Ovary (tissue), 9 donors: ENCODE data around the gene TENT4B. TPM values are rescaled to one million over a fixed set of nuclear protein-coding genes. Genes with fewer than 3 reads are reported as not detected.

Experiments
- DNase-seq, 5 donors: peaks; one replicate each; pipeline ENCODE4 v3.0.0-alpha.2; 2019 to 2020
- H3K27ac ChIP-seq, 2 donors: fragments of 200-600 bp; one replicate each; pipeline versions ENCODE4 v1.5.1 to v1.8.0; 2019 to 2022
- H3K27me3 ChIP-seq: fragments of 200-600 bp; one replicate; pipeline ENCODE4 v1.8.0; 2022
- H3K36me3 ChIP-seq: fragments of 200-600 bp; sonication (generic); one replicate; pipeline ENCODE4 v1.5.1; 2019
- H3K4me1 ChIP-seq: one replicate; pipeline ENCODE4 v1.8.1; 2013; ENCODE audit warnings: mild to moderate bottlenecking, moderate library complexity; ENCODE audit not compliant: insufficient read depth
- H3K4me3 ChIP-seq: fragments of 200-600 bp; sonication (generic); one replicate; pipeline ENCODE4 v1.5.1; 2017
- H3K9me3 ChIP-seq, 2 donors: fragments of 200-600 bp in 1 of 2; sonication (generic) in 1 of 2; one replicate each; pipeline versions ENCODE4 v1.5.1 to v1.8.1; 2013 to 2019; ENCODE audit warnings: mild to moderate bottlenecking in 1 of 2, moderate library complexity in 1 of 2
- EP300 ChIP-seq: sonication (generic); formaldehyde crosslinking; IDR thresholded peaks from one replicate; pipeline ENCODE4 v1.6.1; 2017; ENCODE audit warnings: antibody characterized with exemption
- POLR2A ChIP-seq: fragments of 450-650 bp; IDR thresholded peaks from one replicate; pipeline ENCODE4 v1.6.1; 2017; ENCODE audit warnings: antibody characterized with exemption, mild to moderate bottlenecking, moderate library complexity
- WGBS, 3 donors: extraction: QIAGEN DNeasy Blood & Tissue Kit in 1 of 3; methylation state at CpG; one replicate each; pipeline versions ENCODE4 v1.1.5 to v1.1.7; 2013 to 2017; 5-methylcytosine and 5-hydroxymethylcytosine counted together
- intact Hi-C, 4 donors: fragments of 100-400 bp; cut with DNase I; formaldehyde crosslinking; loops; one replicate each; pipeline versions ENCODE4 v1.11.0 to v1.15.1; 2022 to 2023
- polyA plus RNA-seq, 2 donors: library from polyadenylated mRNA; stranded (reverse); fragments of 200-250 nt in 1 of 2; fragments of 350-450 nt in 1 of 2; fragmentation: Illumina TruSeq in 1 of 2; extraction: RNeasy Lipid Tissue Mini Kit (QIAGEN cat#74804) in 1 of 2; gene quantifications; one replicate each; pipeline ENCODE4 v1.2.3, GENCODE V29; 2013 to 2014
- small RNA-seq: library from RNA; depleted of rRNA; stranded (forward); fragments of <200 nt; gene quantifications from one replicate; pipeline ENCODE3, GENCODE V24; 2016
- total RNA-seq, 7 donors: library from RNA; depleted of rRNA in 2 of 7; stranded (reverse); fragments of >200 nt in 2 of 7; fragmentation: NEBNext Ultra II Directional in 3 of 7; extraction: Animal tissue kit (Norgen Biotek cat#: 25700) in 3 of 7; gene quantifications; one replicate each; pipeline versions ENCODE4 v1.1.0 to v1.2.4, GENCODE V29; 2016 to 2023
- TF ChIP-seq, protein P1 (sequence below), 3 donors: fragments of 450-650 bp in 2 of 3; fragments of 200-600 bp in 1 of 3; IDR thresholded peaks; one replicate each; pipeline versions ENCODE4 v1.5.1 to v1.8.0; 2016 to 2022; ENCODE audit warnings: antibody characterized with exemption in 3 of 3, mild to moderate bottlenecking in 1 of 3
- donor health status: DM: no; HTN: no; CAD: no; lungs with moderate emphysema.
- donor health status: DM: no; HTN: no; CAD: no.
- donor health status: Bipolar disorder and iron deficiency.
- donor health status: DM: yes; HTN: yes; CAD: no.
- donor health status: DM: no; HTN: no; CAD: no.
- donor health status: DM: yes; HTN: yes; CAD: no.

Gene TENT4B
- total and polyA plus RNA-seq, 9 donors = 5.3 to 17.7 (median 12.3) TPM

DNA sequence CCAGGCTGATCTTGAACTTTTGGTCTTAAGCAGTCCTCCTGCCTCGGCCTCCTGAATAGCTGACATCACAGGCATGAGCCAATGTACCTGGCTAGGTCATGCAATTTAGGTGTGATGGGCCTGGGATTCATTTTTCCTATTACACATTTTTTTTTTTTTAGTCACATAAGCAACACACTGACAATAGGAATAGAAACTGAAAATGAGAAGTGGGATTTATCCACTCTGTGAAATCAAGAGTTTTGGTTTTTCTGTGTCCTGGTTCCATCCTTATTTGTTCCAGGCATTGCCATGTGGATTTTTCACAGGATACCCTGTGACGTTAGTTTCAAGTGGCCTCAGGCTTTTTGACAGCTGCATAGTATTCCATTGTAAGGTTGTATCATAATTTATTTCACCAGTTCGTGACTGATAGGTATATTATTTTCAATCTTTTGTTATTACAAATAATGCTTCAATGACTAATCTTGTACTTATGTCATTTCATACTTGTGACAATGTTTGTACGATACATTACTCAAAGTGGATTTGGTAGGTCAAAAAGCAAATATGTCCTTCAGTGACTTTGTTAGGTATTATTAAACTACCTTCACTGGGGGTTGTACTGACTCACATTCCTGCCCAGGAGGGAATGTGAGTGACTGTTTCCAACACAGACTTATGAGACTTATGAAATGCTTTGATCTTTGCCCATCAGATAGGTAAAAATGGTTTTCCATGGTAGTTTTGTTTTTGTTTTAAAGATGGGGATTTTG is 123.9 kb downstream of the TENT4B start:
- no peaks in the 10 kb centered on the region for H3K9me3 ChIP-seq
- TF ChIP-seq EP300 (no peak), POLR2A (no peak)
- TF ChIP-seq, protein P1, sequence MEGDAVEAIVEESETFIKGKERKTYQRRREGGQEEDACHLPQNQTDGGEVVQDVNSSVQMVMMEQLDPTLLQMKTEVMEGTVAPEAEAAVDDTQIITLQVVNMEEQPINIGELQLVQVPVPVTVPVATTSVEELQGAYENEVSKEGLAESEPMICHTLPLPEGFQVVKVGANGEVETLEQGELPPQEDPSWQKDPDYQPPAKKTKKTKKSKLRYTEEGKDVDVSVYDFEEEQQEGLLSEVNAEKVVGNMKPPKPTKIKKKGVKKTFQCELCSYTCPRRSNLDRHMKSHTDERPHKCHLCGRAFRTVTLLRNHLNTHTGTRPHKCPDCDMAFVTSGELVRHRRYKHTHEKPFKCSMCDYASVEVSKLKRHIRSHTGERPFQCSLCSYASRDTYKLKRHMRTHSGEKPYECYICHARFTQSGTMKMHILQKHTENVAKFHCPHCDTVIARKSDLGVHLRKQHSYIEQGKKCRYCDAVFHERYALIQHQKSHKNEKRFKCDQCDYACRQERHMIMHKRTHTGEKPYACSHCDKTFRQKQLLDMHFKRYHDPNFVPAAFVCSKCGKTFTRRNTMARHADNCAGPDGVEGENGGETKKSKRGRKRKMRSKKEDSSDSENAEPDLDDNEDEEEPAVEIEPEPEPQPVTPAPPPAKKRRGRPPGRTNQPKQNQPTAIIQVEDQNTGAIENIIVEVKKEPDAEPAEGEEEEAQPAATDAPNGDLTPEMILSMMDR (IDR thresholded peaks at IDR 0.05) = no peak
- H3K4me3 ChIP-seq = no peak overlapping the region
- H3K4me1 ChIP-seq = no peaks in the 10 kb centered on the region
- no peak overlapping the region for H3K27ac ChIP-seq
- no peaks in the 10 kb centered on the region for H3K36me3 ChIP-seq
- intact Hi-C loops = no loop called here
- H3K27me3 ChIP-seq = no peaks in the 10 kb centered on the region
- DNase-seq = peak in 1 of 5 donors; percentile 1
- 92 to 94% (median 94%) methylated on average over 4 of the region's 4 CpGs for WGBS, 3 donors

DNA sequence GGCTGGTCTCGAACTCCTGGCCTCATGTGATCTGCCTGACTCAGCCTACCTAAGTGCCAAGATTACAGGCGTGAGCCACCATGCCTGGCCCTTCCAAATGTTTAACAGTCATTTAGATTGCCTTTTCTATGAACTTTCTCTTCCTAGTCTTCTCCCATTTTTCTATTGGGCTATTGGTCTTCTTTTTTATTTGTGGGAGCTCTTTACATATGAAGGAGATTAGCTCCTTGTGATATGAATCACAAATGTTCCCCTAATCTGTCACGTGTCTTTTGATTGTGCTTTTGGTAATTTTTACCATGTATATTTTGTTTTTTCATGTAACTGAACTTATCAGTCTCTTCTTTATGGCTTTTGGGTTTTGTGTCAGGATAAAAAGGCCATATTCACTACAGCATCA is 125.1 kb downstream of the TENT4B start:
- H3K27ac ChIP-seq = no peak overlapping the region
- intact Hi-C loops = no loop called here
- WGBS, 3 donors = 56 to 94% (median 83%) methylated on average over 3 of the region's 3 CpGs
- H3K27me3 ChIP-seq = no peaks in the 10 kb centered on the region
- H3K4me1 ChIP-seq = no peaks in the 10 kb centered on the region
- H3K4me3 ChIP-seq = no peak overlapping the region
- H3K9me3 ChIP-seq = no peaks in the 10 kb centered on the region
- no peaks in the 10 kb centered on the region for H3K36me3 ChIP-seq
- TF ChIP-seq, protein P1 (IDR thresholded peaks at IDR 0.05) = no peak
- TF ChIP-seq EP300 (no peak), POLR2A (no peak)
- no peak for DNase-seq

DNA sequence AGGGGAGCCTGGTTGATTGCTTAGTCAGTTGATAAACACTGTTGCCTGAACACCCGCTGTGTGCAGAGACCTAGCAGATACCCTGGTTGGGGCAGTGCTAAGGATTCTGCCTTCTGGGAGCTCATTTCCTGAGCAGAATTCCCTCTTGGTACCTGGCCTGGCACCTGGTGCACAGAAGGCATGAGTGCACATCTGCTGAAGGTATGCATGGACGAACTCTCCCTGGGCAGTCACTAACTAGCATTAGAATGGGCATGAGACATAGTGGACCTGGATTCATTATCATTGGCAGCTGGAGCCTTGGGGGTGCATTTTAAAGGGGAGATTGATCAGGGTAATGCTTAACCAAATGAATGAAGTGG is 126.4 kb downstream of the TENT4B start:
- TF ChIP-seq, protein P1 (IDR thresholded peaks at IDR 0.05) = no peak
- TF ChIP-seq EP300 = no peak
- TF ChIP-seq POLR2A = no peak
- Histone ChIP-seq H3K4me1 (peaks cover 7% of the 10 kb centered on the region), H3K36me3 (no peaks in the 10 kb centered on the region), H3K4me3 (no peak overlapping the region), H3K27me3 (no peaks in the 10 kb centered on the region), H3K9me3 (no peaks in the 10 kb centered on the region), H3K27ac (no peak overlapping the region)
- 81 to 97% (median 90%) methylated on average over 2 of the region's 2 CpGs for WGBS, 3 donors
- intact Hi-C loops = no loop called here
- DNase-seq = peak in 2 of 5 donors; percentile 2 to 3

DNA sequence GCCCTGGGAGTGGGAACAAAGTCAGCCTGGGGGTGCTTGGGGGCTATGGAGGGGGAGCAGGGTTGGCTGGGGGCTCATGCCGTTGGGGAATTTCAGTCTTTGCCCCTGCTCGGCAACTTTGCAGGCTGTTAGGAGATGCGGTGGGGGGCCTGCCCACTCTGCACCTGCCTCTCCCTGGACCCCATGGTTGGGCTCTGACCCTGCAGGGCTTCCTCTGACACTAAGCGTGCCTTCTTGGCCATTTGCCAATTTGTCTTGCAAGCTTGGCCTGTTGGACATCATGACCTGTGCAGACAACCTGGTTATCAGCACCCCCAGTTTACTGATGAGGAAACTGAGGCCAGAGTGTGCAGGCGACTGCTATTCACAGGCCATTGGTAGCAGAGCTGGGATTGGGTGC is 127.8 kb downstream of the TENT4B start:
- no peak for DNase-seq
- H3K9me3 ChIP-seq = no peaks in the 10 kb centered on the region
- H3K36me3 ChIP-seq = no peaks in the 10 kb centered on the region
- intact Hi-C loops = no loop called here
- TF ChIP-seq EP300 (no peak), POLR2A (no peak)
- TF ChIP-seq, protein P1 (IDR thresholded peaks at IDR 0.05) = no peak
- no peaks in the 10 kb centered on the region for H3K27me3 ChIP-seq
- H3K27ac ChIP-seq = no peak overlapping the region
- peaks cover 8% of the 10 kb centered on the region for H3K4me1 ChIP-seq
- WGBS, 3 donors = 91 to 95% (median 91%) methylated on average over 5 of the region's 5 CpGs
- no peak overlapping the region for H3K4me3 ChIP-seq

Small RNAs within 50 kb of the gene (small RNA-seq; reads per million reads assigned to genes)
- not detected for gene RF00156
- not detected for gene RPL10P14

Other genes starting within 250 kb of the TENT4B start
- gene CNEP1R1, start 128.1 kb upstream of the TENT4B start, total RNA-seq = 10 to 100 TPM in 6 of 7 donors, 1 to 10 TPM in 1; 9.4 to 19.0 (median 13.3) TPM
- gene CNEP1R1, start 128.1 kb upstream of the TENT4B start, polyA plus RNA-seq = 10 to 100 TPM in 1 of 2 donors, 1 to 10 TPM in 1; 8.3 to 15.3 TPM
- 10 to 100 TPM in 4 of 7 donors, 1 to 10 TPM in 3; 7.6 to 15.2 (median 10.7) TPM for gene HEATR3, start 87.3 kb upstream of the TENT4B start, total RNA-seq
- 10 to 100 TPM in 1 of 2 donors, 1 to 10 TPM in 1; 2.4 to 10.7 TPM for gene HEATR3, start 87.3 kb upstream of the TENT4B start, polyA plus RNA-seq
- gene ADCY7, start 113.2 kb downstream of the TENT4B start, total RNA-seq = 10 to 100 TPM; 23.4 to 78.9 (median 39.5) TPM
- gene ADCY7, start 113.2 kb downstream of the TENT4B start, polyA plus RNA-seq = 10 to 100 TPM; 10.2 to 10.7 TPM
- 10 to 100 TPM; 30.0 to 58.7 (median 53.5) TPM for gene BRD7, start 215.7 kb downstream of the TENT4B start, total RNA-seq
- gene BRD7, start 215.7 kb downstream of the TENT4B start, polyA plus RNA-seq = 10 to 100 TPM; 33.9 to 75.1 TPM